SK-N-SH (cell line): ENCODE measurements around the gene PARN. TPM values are rescaled to one million over a fixed set of nuclear protein-coding genes. Genes with fewer than 3 reads are reported as not detected.
A peak's percentile ranks its signal among the peaks of the same experiment; 100 is the strongest.

ENCODE experiments used
- CTCF ChIA-PET: fragments of 300-600, 350-600 bp; formaldehyde crosslinking; extraction: SDS; loops from one replicate; lab custom pipeline; 2021; lab: Yijun Ruan, JAX
- POLR2A ChIA-PET: fragments of 350-600 bp; sonication (Branson Sonifier 250); formaldehyde crosslinking; extraction: SDS; loops from one replicate; lab custom pipeline; 2020; ENCODE audit warnings: antibody characterized with exemption, inconsistent platforms; lab: Yijun Ruan, JAX
- DNase-seq: peaks from one replicate; pipeline ENCODE4 v3.0.0; 2012
- H2AFZ ChIP-seq: fragments of 200-600 bp; sonication (generic); 2 replicates; pipeline ENCODE4 v1.8.1; 2016; ENCODE audit warnings: antibody characterized with exemption, mild to moderate bottlenecking, low read depth
- H3F3A ChIP-seq: fragments of 200-600 bp; sonication (generic); replicated peaks from 2 replicates; pipeline ENCODE3; 2016; ENCODE audit warnings: antibody characterized with exemption, mild to moderate bottlenecking; ENCODE audit not compliant: insufficient read depth
- H3K27ac ChIP-seq, 2 experiments: fragments of 200-500 bp in 1 of 2; fragments of 200-600 bp in 1 of 2; sonication (Bioruptor generic) in 1 of 2; sonication (generic), shearing (Covaris generic) in 1 of 2; 2 replicates each; pipeline versions ENCODE4 v1.5.1 to v1.6.1; 2014 to 2016; ENCODE audit warnings: low read depth in 2 of 2, inconsistent platforms in 1 of 2, low read length in 1 of 2, mild to moderate bottlenecking in 1 of 2, mixed read lengths in 1 of 2
- H3K27me3 ChIP-seq: fragments of 200-600 bp; sonication (generic), shearing (Covaris generic); 2 replicates; pipeline ENCODE4 v1.6.1; 2016; ENCODE audit warnings: mixed run types; ENCODE audit not compliant: insufficient read depth
- H3K36me3 ChIP-seq, 2 experiments: fragments of 200-500 bp in 1 of 2; fragments of 200-600 bp in 1 of 2; sonication (Bioruptor generic) in 1 of 2; sonication (generic) in 1 of 2; replicated peaks in 1 of 2; 2 replicates each; pipeline versions ENCODE3 to v1.5.1; 2014 to 2016; ENCODE audit warnings: low read length in 1 of 2, mild to moderate bottlenecking in 1 of 2; ENCODE audit not compliant: insufficient read depth in 2 of 2, control insufficient read depth in 1 of 2
- H3K4me1 ChIP-seq, 2 experiments: fragments of 200-500 bp in 1 of 2; fragments of 200-600 bp in 1 of 2; sonication (Bioruptor generic) in 1 of 2; sonication (generic), shearing (Covaris generic) in 1 of 2; 2 replicates each; pipeline versions ENCODE4 v1.5.1 to v1.6.1; 2014 to 2016; ENCODE audit warnings: low read depth in 1 of 2, low read length in 1 of 2, mixed run types in 1 of 2; ENCODE audit not compliant: insufficient read depth in 2 of 2, control insufficient read depth in 1 of 2
- H3K4me2 ChIP-seq: fragments of 200-600 bp; sonication (generic), shearing (Covaris generic); 2 replicates; pipeline ENCODE4 v1.6.1; 2017; ENCODE audit warnings: mixed run types
- H3K4me3 ChIP-seq, 2 experiments: fragments of 200-500 bp in 1 of 2; fragments of 200-600 bp in 1 of 2; sonication (Bioruptor generic) in 1 of 2; sonication (generic), shearing (Covaris generic) in 1 of 2; 2 replicates each; pipeline versions ENCODE4 v1.5.1 to v1.8.1; 2014 to 2016; ENCODE audit warnings: low read depth in 2 of 2, inconsistent platforms in 1 of 2, low read length in 1 of 2, mild to moderate bottlenecking in 1 of 2, mixed read lengths in 1 of 2, moderate library complexity in 1 of 2
- H3K79me2 ChIP-seq: fragments of 200-600 bp; sonication (generic); 2 replicates; pipeline ENCODE4 v1.8.1; 2017; ENCODE audit warnings: mild to moderate bottlenecking; ENCODE audit not compliant: insufficient read depth
- H3K9ac ChIP-seq: fragments of 200-600 bp; sonication (generic); 2 replicates; pipeline ENCODE4 v1.6.1; 2017; ENCODE audit warnings: mixed run types
- H3K9me2 ChIP-seq: fragments of 200-600 bp; sonication (generic); 2 replicates; pipeline ENCODE4 v1.6.1; 2017; ENCODE audit warnings: mixed run types
- H3K9me3 ChIP-seq: fragments of 200-600 bp; sonication (generic); 2 replicates; pipeline ENCODE4 v1.6.1; 2017; ENCODE audit warnings: mixed run types, mild to moderate bottlenecking, moderate library complexity
- H4K20me1 ChIP-seq: fragments of 200-600 bp; sonication (generic); 2 replicates; pipeline ENCODE4 v1.6.1; 2017; ENCODE audit warnings: mild to moderate bottlenecking, mixed run types; ENCODE audit not compliant: insufficient read depth
- CHD2 ChIP-seq: fragments of 150-350 bp; IDR thresholded peaks from 2 replicates; pipeline ENCODE4 v1.6.1; 2018; ENCODE audit warnings: low read length; ENCODE audit not compliant: partially characterized antibody
- ELF1 ChIP-seq: IDR thresholded peaks from 2 replicates; pipeline ENCODE4 v1.4.0; 2012
- EZH2phosphoT487 ChIP-seq: fragments of 200-600 bp; sonication (generic); IDR thresholded peaks from 2 replicates; pipeline ENCODE4 v1.6.1; 2017; ENCODE audit warnings: low read depth, mixed run types, mild to moderate bottlenecking, antibody characterized with exemption, moderate library complexity, borderline replicate concordance
- JUND ChIP-seq: IDR thresholded peaks from 2 replicates; pipeline ENCODE4 v1.4.0; 2012
- NFIC ChIP-seq: IDR thresholded peaks from 2 replicates; pipeline ENCODE4 v1.4.0; 2012; ENCODE audit warnings: borderline replicate concordance
- NRF1 ChIP-seq: IDR thresholded peaks from 2 replicates; pipeline ENCODE4 v1.6.1; 2012; ENCODE audit warnings: low read depth, mild to moderate bottlenecking, low read length
- RCOR1 ChIP-seq: fragments of 150-350 bp; IDR thresholded peaks from 2 replicates; pipeline ENCODE4 v1.6.1; 2017; ENCODE audit warnings: antibody characterized with exemption, low read length
- REST ChIP-seq: IDR thresholded peaks from 2 replicates; pipeline ENCODE4 v1.6.1; 2012; ENCODE audit warnings: mild to moderate bottlenecking, low read depth, low read length, moderate library complexity
- SIN3A ChIP-seq: IDR thresholded peaks from 2 replicates; pipeline ENCODE4 v1.6.1; 2012; ENCODE audit warnings: low read depth, mild to moderate bottlenecking, low read length, moderate library complexity, borderline replicate concordance
- SMC3 ChIP-seq: IDR thresholded peaks from 2 replicates; pipeline ENCODE4 v1.6.1; 2012; ENCODE audit warnings: low read depth, low read length, improper control_type of control experiment
- TAF1 ChIP-seq: IDR thresholded peaks from 2 replicates; pipeline ENCODE4 v1.6.1; 2012; ENCODE audit warnings: low read depth, mild to moderate bottlenecking, low read length, moderate library complexity, borderline replicate concordance
- WGBS: methylation state at CpG from one replicate; pipeline ENCODE4 v1.1.6; 2017; ENCODE audit warnings: low lambda C conversion rate; 5-methylcytosine and 5-hydroxymethylcytosine counted together
- polyA plus RNA-seq, 3 experiments: library from polyadenylated mRNA; depleted of rRNA; stranded (reverse); fragments of >200 nt; gene quantifications; 2 replicates each; pipeline ENCODE4 v1.2.3, GENCODE V29; 2012
- TF ChIP-seq, protein P1 (sequence below): IDR thresholded peaks from 2 replicates; pipeline ENCODE4; 2012
- TF ChIP-seq, protein P2 (sequence below): fragments of 150-350 bp; IDR thresholded peaks from 2 replicates; pipeline ENCODE4 v1.6.1; 2017; ENCODE audit warnings: antibody characterized with exemption, low read length, low read depth, borderline replicate concordance

The PARN gene
- polyA plus RNA-seq, 1 of the 3 experiments (the other 2 are of a cell fraction): 20.5 TPM

GRCh38 chr16:14510939-14511799 is 118.9 kb downstream of the PARN start:
- ChIA-PET POLR2A (no interaction called here), CTCF (interaction anchor here (0.7 kb wide), 1 partner anchor 73 kb away, joined by 3 read pairs; no protein-coding TSS in a partner anchor)
- Histone ChIP-seq H3K9ac (no peak overlapping the region), H3K27me3 (no peaks in the 10 kb centered on the region), H3K4me3 (no peak overlapping the region), H3K9me3 (no peaks in the 10 kb centered on the region), H3F3A (peaks cover 13% of the 10 kb centered on the region), H4K20me1 (no peaks in the 10 kb centered on the region), H3K9me2 (no peaks in the 10 kb centered on the region), H3K79me2 (no peaks in the 10 kb centered on the region), H3K27ac (peak overlapping the region in 1 of 2 experiments; percentile 59; a peak in 2 of 4 replicates), H3K4me2 (no peak overlapping the region), H2AFZ (no peak overlapping the region), H3K36me3 (no peaks in the 10 kb centered on the region), H3K4me1 (peaks cover 1 to 12% of the 10 kb centered on the region in 2 experiments; a peak in 2 of 4 replicates)
- 66% methylated on average over 6 of the region's 6 CpGs for WGBS
- DNase-seq: no peak
- TF ChIP-seq, protein P1, sequence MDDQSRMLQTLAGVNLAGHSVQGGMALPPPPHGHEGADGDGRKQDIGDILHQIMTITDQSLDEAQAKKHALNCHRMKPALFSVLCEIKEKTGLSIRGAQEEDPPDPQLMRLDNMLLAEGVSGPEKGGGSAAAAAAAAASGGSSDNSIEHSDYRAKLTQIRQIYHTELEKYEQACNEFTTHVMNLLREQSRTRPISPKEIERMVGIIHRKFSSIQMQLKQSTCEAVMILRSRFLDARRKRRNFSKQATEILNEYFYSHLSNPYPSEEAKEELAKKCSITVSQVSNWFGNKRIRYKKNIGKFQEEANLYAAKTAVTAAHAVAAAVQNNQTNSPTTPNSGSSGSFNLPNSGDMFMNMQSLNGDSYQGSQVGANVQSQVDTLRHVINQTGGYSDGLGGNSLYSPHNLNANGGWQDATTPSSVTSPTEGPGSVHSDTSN: 0 out of 2 replicates have a peak, but pooled peaks have one; percentile 4
- TF ChIP-seq SMC3: no peak

DNA sequence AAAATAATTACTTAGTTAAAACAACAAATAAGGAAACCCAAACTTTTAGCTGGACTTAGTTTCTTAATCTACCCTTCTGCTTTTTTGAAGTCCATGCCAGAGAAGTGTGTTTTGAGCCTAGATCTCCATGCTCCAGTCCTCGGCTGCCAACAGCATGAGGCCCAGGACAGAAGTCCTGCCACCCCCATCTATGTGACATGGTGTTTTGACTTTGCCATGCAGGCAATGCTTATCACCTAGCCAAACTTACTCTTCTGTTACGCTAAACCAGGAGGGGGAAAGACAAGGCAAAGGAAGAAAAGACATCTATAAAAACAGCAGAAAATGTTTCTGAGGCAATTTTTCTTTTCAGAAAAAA is 119.5 kb downstream of the PARN start:
- H3K4me2 ChIP-seq: no peak overlapping the region
- H3K36me3 ChIP-seq: no peaks in the 10 kb centered on the region
- no peaks in the 10 kb centered on the region for H3K27me3 ChIP-seq
- peaks cover 19% of the 10 kb centered on the region for H3F3A ChIP-seq
- H3K4me3 ChIP-seq: no peak overlapping the region
- H3K9me2 ChIP-seq: no peaks in the 10 kb centered on the region
- no peaks in the 10 kb centered on the region for H3K79me2 ChIP-seq
- peaks cover 5 to 15% of the 10 kb centered on the region in 2 experiments; a peak in 2 of 4 replicates for H3K4me1 ChIP-seq
- no peaks in the 10 kb centered on the region for H4K20me1 ChIP-seq
- CTCF ChIA-PET: no interaction called here
- DNase-seq: no peak
- H2AFZ ChIP-seq: no peak overlapping the region
- peak overlapping the region in 1 of 2 experiments; percentile 59; a peak in 2 of 4 replicates for H3K27ac ChIP-seq
- H3K9me3 ChIP-seq: no peaks in the 10 kb centered on the region
- no peak overlapping the region for H3K9ac ChIP-seq
- TF ChIP-seq EZH2phosphoT487 (no peak), ELF1 (no peak), JUND (no peak), NRF1 (no peak), RCOR1 (no peak), TAF1 (no peak), SIN3A (no peak), NFIC (no peak), REST (no peak), CHD2 (no peak)
- TF ChIP-seq, protein P1: no peak
- TF ChIP-seq, protein P2, sequence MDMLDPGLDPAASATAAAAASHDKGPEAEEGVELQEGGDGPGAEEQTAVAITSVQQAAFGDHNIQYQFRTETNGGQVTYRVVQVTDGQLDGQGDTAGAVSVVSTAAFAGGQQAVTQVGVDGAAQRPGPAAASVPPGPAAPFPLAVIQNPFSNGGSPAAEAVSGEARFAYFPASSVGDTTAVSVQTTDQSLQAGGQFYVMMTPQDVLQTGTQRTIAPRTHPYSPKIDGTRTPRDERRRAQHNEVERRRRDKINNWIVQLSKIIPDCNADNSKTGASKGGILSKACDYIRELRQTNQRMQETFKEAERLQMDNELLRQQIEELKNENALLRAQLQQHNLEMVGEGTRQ: no peak
- TF ChIP-seq, all 33 proteins: peak for 0
- WGBS: 88% methylated on average over 2 of the region's 2 CpGs
- POLR2A ChIA-PET: no interaction called here
